ENCODE results near the gene CLEC16A.

Gene CLEC16A

DNA sequence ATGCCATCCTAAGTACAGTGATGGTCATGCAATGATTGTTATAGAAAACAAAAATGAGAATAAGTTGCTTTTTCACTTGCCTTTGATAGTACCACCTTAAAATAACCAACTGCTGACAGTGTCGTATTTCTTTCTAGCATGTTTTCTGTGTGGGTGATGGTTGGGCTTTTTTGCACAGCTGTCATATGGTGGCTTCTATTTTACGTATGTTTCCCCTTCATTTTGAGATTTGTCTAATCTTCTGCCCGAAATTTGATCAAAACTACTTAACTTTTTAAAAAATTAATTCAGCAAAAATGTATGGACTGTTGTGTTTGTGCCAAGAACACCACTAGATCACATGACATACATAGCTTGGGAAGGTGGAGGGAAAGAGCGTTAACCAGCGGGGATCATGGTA is 90.7 kb downstream of the CLEC16A start:
- DNase-seq (ENCODE audit: low read depth in 1 of 2, low spot score in 1 of 2) = no peak

GRCh38 chr16:11036040-11036439 is 91.7 kb downstream of the CLEC16A start:
- no peak for DNase-seq (ENCODE audit: low read depth in 1 of 2, low spot score in 1 of 2)

DNA sequence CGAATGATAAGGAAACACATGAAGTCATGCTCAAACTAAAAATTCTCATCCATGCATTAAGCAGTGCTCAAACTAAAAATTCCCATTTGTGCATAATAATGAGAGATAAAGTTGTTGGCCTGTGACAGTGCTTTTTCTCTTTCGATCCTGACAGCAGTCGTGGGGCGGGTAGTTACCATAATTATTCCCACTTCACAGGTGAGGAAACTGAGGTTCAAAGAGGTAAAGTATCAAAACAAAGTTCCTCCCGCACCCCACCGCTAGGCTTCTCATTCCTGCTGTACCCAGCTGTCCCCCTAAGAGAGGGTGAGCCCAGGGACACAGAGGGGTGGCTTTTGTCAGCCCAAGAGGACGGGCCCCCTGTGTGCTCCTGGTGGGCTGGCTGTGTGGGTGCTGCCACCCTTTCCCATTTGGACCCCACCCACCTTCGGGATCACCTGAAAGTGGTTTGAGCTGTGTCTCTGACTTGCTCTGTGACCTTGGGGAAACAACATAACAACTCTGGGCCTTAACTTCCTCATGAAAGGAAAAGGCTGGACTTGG is 92.6 kb downstream of the CLEC16A start:
- DNase-seq (ENCODE audit: low read depth in 1 of 2, low spot score in 1 of 2) = no peak

DNA sequence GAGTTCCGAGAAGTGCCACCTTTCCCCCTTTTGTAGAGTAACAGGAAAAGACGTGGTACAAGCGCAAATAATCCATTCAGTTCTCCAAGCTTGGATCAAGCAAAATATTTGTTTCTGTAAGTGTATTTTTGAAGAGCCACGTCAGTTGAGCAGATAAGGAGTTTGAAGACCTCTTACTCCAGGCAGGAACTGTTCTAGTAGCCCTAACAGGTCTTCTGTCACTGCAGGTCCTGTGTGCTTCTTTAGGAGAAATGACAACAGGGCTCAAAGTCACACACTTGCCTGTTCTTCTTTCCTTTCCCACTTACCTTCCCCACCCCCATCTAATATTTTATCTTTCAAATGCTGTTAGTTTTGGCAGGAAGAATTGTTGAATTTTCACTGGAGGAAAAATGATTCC is 93.9 kb downstream of the CLEC16A start:
- no peak for DNase-seq (ENCODE audit: low read depth in 1 of 2, low spot score in 1 of 2)

- DNase-seq (ENCODE audit: low read depth in 1 of 2, low spot score in 1 of 2) = no peak
Measured at GRCh38 chr16:11038777-11039176, 94.4 kb downstream of the CLEC16A start.

GRCh38 chr16:11039726-11040125 is 95.4 kb downstream of the CLEC16A start:
- DNase-seq (ENCODE audit: low read depth in 1 of 2, low spot score in 1 of 2) = no peak

DNA sequence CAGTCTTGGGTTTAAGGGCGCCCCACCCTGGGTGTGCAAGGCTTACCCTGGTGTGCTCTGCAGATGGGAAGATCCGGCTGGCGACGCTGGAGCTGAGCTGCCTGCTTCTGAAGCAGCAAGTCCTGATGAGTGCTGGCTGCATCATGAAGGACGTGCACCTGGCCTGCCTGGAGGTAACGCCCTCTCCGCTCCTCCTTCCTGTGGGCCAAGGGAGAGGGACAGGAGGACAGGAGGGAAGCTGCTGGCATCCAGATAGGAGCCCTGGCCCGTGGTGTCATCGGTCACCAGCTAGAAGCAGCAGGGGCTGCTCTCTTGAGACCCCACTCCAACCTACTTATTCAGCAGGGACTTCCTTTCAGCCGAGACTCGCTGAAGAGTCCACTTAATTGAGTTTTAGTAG is 97.8 kb downstream of the CLEC16A start:
- no peak for DNase-seq (ENCODE audit: low read depth in 1 of 2, low spot score in 1 of 2)

- DNase-seq (ENCODE audit: low read depth in 1 of 2, low spot score in 1 of 2) = no peak
Measured at GRCh38 chr16:11045441-11045840, 101.1 kb downstream of the CLEC16A start.

DNA sequence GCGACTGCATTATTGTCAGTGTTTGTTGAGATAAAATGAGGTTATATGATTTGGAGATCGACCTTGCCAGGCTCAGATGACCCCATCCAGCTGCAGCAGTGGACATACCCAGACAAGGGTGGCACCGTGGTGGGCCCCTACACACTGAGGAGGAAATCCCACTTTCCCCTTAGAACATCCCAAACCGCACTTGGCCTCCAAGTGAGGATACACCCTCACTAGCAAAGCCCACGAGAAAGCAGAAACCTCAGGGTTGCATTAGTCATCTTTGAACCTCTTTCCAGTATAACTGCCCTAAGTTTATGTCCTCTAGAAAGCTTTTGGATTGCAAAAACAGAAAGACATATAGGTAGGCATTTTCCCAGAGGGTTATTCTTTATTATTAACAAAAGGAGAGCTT is 101.5 kb downstream of the CLEC16A start:
- DNase-seq (ENCODE audit: low read depth in 1 of 2, low spot score in 1 of 2) = no peak

GRCh38 chr16:11046382-11046931 is 102.1 kb downstream of the CLEC16A start:
- DNase-seq (ENCODE audit: low read depth in 1 of 2, low spot score in 1 of 2) = no peak

DNA sequence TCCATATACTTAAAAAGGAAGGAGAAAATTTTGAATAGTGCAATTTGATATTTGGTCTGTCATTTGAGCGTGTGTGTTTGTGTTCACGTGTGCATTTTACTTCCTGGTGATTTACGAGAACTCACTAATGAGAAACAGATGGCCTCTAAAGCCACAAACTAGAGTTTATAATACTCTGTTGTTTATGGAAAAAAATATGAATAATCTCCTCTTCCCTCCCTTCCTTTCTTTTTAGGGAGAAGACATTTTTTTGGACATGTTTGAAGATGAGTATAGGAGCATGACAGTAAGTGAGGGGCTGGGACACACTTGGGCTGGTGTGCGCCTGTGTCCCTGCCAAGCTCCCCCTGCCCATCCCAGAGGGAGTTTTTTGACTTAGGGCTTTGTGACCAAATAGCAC is 102.7 kb downstream of the CLEC16A start:
- no peak for DNase-seq (ENCODE audit: low read depth in 1 of 2, low spot score in 1 of 2)

DNA sequence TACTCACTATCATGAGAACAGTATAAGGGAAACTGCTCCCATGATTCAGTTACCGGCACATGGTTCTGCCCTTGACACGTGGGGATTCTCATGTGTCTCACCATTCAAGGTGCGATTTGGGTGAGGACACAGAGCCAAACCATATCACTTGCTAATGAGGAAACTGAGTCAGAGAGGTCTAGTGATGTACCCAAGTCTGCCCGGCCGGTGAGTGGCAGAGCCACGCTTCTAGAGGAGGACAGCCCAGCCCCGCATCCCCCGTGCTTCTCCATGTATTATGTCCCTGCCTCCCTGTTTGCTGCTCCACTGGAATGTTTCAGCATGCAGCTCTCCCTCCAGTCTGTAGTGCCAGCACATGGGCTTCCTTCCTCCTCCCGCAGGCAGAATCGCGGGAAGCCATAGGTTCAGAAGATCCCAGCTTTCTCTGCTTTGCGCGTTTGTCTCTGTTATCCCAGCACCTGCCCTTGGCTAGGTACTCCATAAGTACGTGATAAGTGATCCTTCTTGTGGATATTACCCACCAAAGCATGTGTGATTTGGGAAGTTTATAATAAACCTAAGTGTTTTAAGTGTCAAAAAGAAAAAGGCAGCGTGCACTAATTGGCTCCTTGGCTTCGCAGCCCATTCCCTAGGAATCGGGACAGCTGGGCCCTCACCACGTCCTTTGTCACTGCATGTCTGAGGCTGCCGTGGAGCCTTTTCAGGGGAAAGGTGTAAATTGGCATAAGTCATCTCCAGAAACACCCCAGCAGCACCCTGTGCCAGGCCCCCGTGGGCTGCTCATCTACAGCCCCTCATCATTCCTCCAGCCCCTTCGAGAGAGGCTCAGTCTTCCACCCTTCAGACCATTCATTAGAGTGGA is 103.8 kb downstream of the CLEC16A start:
- DNase-seq (ENCODE audit: low read depth in 1 of 2, low spot score in 1 of 2) = no peak

DNA sequence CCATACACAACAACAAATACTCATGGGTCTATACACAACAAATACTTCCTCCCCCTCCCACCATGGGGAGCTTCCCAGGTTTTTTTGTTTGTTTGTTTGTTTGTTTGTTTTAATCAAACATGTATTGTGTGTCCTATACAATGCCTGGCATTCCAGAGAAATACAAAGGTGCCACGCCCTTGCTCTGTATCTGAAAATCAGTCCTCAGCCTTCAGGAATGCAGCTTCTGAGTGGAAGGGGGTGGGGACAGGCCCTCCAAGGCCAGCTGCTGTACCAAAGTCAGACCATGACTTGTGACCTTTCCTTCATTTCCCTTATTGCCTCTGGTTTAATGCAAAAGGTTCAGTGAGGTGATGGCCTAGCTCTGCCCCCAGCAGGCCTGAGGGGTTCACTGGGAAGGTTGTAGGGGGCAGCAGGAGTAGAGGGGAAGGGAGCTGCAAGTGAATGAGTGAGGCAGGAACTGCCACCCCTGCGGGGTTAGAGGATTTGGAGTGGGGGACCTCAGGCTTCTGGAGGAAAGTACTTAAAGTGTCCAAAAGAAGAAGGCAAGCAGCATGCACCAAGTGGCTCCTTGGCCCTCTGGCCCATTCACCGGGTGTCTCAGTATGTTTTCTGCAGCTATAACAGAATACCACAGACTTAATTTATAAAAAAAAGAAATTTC is 105.2 kb downstream of the CLEC16A start:
- no peak for DNase-seq (ENCODE audit: low read depth in 1 of 2, low spot score in 1 of 2)

- no peak for DNase-seq (ENCODE audit: low read depth in 1 of 2, low spot score in 1 of 2)
Measured at GRCh38 chr16:11050536-11050935, 106.2 kb downstream of the CLEC16A start.

DNA sequence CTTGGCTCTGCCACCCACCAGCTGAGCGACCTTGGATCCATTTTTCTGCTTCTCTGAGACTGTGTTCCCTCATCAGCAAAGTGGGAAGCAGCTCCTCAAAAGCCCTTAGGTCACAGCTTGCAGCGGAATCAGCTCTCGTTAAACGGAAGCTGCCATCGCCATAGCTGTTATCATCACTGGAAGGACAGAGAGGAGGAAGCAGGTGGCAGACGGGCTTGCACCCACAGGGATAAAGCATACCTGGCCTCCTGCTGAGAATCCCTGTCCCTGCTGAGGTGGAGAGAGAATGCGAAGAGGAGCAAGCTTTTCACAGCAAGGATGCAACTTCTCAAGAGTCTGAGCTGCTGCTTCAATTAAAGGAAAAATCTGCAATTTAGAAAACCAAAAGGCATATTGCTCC is 106.6 kb downstream of the CLEC16A start:
- DNase-seq (ENCODE audit: low read depth in 1 of 2, low spot score in 1 of 2) = no peak

GRCh38 chr16:11051430-11051829 is 107.1 kb downstream of the CLEC16A start:
- no peak for DNase-seq (ENCODE audit: low read depth in 1 of 2, low spot score in 1 of 2)

DNA sequence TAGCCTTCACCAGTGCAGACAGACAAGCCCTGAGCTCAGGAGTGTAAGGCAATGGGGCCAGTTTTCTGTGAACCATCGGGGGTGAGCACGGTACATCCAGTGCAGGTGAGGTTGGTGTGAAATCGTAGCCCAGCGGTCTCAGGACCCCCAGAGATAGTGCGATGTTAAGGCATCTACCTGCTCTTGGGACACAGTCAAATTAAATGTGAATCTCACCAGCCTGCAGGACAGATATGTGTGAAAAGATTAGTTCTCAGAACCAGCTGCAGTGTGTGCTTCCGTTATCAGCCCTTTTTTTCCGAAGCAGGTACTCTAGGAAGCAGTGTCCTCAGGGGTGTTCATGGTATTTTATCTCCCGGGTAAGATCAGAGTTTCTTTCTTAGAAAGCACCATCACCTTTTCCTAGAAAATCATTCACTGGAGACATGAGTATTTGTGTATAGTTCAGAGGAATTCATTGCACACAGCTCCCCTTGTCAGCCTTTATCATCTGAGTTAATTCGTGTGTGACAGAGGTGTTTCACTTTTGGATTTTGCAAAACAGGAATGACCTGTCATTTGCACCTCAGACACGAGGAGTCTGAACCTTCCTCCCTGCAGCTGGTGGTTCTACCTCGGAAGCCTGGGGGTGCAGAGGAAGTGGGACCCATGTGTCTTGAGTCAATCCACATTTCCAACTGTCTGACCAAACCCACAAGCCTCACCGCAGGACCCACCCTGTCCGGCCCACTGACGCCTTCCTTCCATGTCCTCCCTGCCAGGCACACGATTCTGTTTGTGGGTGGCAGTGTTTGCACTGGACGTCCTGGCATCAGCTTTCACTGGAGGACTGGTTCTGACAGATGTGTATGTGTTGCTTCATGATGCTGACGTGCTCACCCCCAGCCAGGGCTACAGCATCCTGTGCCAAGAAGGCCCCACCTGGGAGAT is 107.8 kb downstream of the CLEC16A start:
- DNase-seq (ENCODE audit: low read depth in 1 of 2, low spot score in 1 of 2) = peak; percentile 23 to 45

GRCh38 chr16:11053916-11054460 is 109.6 kb downstream of the CLEC16A start:
- no peak for DNase-seq (ENCODE audit: low read depth in 1 of 2, low spot score in 1 of 2)

- no peak for DNase-seq (ENCODE audit: low read depth in 1 of 2, low spot score in 1 of 2)
Measured at GRCh38 chr16:11056090-11056992, 112.0 kb downstream of the CLEC16A start.

All from activated CD4-positive, alpha-beta T cell treated with anti-CD3 and anti-CD28 coated beads, Interleukin-2, amount 50 U/mL, for 24 hours (primary cell).